HG03066 (cell line): Measurements from ENCODE around the gene CD200R1.

Source experiments
- ATAC-seq: cut with Tn5 transposase; IDR thresholded peaks from one replicate; pipeline ENCODE4 v1.9.1; 2021; ENCODE audit warnings: low read depth; ENCODE audit not compliant: unreplicated experiment

CD200R1 gene

GRCh38 chr3:112974894-112975293, at the start of gene CD200R1:
CD200R1 (minus strand) TSS chr3:112975103; CDS start chr3:112974857, 246 bp downstream.
- no peak for ATAC-seq

GRCh38 chr3:113021471-113021870, 46.6 kb upstream of the CD200R1 start:
- no peak for ATAC-seq

- peak; percentile 89 for ATAC-seq
These were observed 44.6 kb upstream of the CD200R1 start for GRCh38 chr3:113019182-113020137.

GRCh38 chr3:113018536-113019181, 43.8 kb upstream of the CD200R1 start:
- ATAC-seq: peak; percentile 2

GRCh38 chr3:113013593-113013992, 38.7 kb upstream of the CD200R1 start:
- no peak for ATAC-seq

- ATAC-seq: no peak
These were observed 33.2 kb upstream of the CD200R1 start for GRCh38 chr3:113008117-113008516.

GRCh38 chr3:113006359-113007056, 31.6 kb upstream of the CD200R1 start:
- ATAC-seq: no peak

GRCh38 chr3:113005611-113006010, 30.7 kb upstream of the CD200R1 start:
- ATAC-seq: no peak

GRCh38 chr3:113002679-113003078, 27.8 kb upstream of the CD200R1 start:
- ATAC-seq: no peak

- no peak for ATAC-seq
These were observed 27.1 kb upstream of the CD200R1 start for GRCh38 chr3:113002037-113002436.

- ATAC-seq: no peak
These were observed 25.8 kb upstream of the CD200R1 start for GRCh38 chr3:113000691-113001090.

- no peak for ATAC-seq
These were observed 20.9 kb upstream of the CD200R1 start for GRCh38 chr3:112995800-112996199.

- ATAC-seq: peak; percentile 94
These were observed 16.0 kb upstream of the CD200R1 start, which contains the start of gene GTPBP8 for GRCh38 chr3:112990672-112991602. GTPBP8 (plus strand) TSS chr3:112990984; CDS start chr3:112991000, 16 bp downstream.

- no peak for ATAC-seq
These were observed 12.9 kb upstream of the CD200R1 start for GRCh38 chr3:112987710-112988334.

- no peak for ATAC-seq
These were observed 9.6 kb upstream of the CD200R1 start for GRCh38 chr3:112984485-112984884.

- ATAC-seq: no peak
These were observed 7.8 kb upstream of the CD200R1 start for GRCh38 chr3:112982710-112983109.

GRCh38 chr3:112980080-112980479, 5.2 kb upstream of the CD200R1 start:
- ATAC-seq: no peak

GRCh38 chr3:112979244-112979832, 4.4 kb upstream of the CD200R1 start:
- ATAC-seq: no peak

- no peak for ATAC-seq
These were observed 2.0 kb upstream of the CD200R1 start for GRCh38 chr3:112976953-112977352.
